GM21526 (cell line): ENCODE data around the gene RAB3B.

Source experiments
- ATAC-seq: cut with Tn5 transposase; IDR thresholded peaks from one replicate; pipeline ENCODE4 v1.9.1; 2021; ENCODE audit warnings: moderate library complexity; ENCODE audit not compliant: unreplicated experiment, low FRiP score

RAB3B gene

DNA sequence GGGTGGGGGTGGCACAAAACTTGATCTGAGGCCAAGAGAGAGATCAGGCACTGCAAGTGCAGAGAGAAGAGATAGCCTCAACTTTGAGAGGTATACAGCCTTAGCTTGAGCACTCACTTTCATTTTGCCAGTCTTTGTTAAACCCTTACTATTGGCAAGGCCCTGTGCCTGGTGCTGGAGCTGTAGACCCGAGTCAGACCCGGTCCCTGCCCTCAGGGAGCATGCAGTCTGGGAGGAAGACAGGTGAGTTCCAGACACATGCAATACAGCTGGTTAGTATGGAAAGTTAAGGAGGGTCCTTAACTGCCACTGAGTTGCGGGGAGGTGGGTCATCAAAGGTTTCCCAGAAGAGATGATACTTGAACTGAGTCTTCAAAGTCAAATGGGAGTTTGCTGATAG is 31.7 kb downstream of the RAB3B start:
- ATAC-seq = no peak

DNA sequence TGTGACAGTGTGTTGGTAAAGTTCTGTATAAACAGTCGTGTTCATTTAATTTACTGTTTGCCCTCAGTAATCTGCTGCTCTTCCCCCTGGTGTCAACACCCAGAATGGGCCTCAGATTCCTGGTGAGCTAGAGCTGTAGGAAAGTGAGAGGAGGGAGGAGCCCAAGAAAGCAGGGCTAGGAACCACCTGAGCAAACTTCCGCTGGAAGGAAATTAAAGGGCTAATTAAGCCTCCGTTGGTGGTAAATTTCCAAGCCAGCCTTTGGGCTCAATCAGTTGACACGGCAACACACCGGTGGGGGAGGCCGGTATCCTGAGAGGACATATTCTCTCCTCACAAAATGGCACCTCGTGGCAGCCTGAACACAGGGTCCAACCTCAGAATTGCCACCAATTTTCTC is 32.9 kb downstream of the RAB3B start:
- ATAC-seq = no peak

DNA sequence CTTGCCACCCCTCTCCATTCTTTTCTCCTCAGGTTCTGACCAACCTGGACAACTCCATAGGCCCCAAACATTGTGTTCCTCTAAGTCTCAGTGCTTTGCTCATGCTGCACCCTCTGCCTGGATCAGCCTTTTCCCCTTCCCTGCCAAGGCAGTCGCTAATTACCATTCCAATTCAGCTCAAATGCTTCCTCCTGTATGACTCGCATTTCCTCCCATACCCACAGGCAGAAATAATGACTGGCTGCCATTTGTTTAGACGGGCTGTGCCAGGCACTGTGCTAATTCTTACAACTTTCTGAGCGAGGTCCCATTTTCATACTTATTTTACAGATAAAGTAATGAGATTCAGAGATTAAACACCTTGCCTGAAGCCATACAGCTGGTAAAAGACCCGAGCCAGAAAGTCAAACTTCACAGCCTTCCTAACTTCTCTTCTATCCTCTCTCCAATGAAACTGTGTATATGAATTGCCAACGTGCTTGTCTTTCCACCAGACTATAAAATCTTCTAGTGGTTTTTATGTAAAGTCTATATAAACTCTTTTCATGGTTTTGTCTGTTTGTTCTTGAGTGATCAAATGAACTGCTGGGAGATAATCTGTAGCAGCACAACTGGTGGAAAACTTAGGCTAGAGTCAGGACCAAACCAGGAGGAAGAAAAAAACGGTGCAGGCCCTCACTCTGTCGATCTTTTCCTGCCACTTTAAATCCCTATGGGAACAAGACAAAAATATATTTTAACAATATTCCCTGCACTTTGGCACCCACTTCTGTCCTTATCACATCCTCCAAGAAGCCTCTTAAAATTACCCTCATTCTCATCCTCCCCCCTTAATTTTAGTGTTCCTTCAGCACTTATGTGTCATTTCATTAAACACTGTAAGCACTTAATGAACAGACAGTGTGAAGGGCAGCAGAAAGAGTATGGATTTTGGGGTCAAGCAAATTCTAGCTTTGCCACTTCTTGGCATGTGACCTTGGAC is 33.7 kb downstream of the RAB3B start:
- ATAC-seq = no peak

DNA sequence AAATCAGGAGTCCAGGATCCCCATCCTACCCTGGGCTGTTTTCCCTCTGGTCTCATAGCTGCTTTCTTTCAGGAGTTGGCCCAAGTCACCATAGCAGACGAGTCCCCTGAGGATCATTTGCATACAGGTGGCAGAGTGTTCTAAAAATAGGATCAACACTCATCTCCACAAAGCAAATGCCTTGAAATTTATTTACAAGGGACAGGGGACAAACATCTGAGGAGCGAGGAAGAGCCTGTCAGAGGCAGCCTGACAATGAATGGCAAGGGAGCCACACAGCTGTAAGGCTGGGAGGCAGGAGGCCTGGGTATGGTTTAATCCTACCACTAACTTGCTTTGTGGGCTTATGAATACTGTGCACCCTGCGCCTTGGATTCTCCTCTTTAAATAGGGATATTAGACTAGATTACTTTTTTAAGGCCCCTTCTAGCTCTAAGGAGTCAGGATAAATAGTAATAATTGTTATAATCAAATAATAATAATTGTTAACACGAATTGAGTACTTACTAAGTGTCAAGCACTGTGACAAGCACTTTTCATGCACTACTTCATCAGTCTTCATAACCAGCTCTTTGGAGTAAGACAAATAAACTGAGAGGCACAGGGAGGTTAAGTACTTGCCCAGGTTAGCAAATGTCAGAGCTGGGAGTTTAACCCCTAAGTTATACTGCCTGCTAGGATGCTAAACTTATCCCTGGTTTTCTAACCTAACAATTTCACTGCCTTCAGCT is 34.5 kb downstream of the RAB3B start:
- ATAC-seq = no peak

DNA sequence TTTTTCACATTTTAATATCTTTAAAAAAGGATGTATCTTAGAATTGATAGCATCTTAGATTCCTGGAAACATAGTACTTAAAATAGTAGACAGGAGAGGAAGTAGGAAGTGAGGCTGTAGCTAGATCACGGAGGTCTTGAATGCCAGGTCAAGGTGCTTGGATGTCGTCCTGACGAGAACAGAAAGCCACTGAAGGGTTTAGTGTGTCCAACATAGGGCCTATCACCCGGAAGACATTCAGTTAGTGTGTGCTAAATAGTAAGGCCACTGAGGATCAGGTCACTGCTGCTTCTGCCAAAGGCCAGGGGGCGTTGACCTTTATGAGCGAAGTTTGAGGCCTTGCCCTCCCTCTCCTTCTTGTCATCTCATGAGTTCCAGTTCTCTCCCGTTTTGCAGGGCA is 35.7 kb downstream of the RAB3B start:
- ATAC-seq = no peak

DNA sequence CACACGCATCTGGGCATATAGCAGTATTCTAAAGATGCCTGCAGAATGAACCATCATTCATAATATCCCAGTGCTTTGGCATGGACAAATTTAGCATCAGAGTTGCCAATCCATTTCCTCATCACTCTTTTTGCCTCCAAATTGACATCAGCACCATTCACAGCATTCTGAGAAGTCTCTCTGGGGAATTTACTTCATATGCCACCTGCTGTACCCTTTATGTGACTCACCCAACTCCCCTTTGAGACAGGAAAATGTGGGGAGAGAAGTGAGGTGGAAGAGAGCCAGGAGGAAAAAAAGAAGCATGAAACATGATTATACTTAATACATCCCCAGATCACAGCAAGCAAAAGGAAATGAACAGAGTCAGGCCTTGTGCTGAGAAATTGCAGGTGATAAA is 37.4 kb downstream of the RAB3B start:
- no peak for ATAC-seq

DNA sequence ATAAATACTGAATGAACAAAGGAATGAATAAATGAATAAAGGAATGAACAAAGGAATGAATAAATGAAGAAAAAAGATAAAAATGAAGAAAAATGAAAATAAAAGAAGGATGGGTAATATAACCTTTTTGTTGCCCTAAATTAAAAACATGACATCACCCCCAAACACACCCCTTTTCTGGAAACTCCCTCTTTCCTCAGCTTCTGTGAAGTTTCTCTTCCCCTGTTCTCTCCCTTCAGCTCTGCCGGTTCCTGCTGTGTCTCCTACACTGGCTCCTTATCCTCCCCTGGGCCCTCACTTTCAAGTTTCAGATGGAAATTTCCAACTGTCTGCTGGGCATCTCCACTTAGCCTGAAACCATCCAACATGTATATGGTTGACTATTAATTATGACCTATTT is 37.9 kb downstream of the RAB3B start:
- no peak for ATAC-seq

DNA sequence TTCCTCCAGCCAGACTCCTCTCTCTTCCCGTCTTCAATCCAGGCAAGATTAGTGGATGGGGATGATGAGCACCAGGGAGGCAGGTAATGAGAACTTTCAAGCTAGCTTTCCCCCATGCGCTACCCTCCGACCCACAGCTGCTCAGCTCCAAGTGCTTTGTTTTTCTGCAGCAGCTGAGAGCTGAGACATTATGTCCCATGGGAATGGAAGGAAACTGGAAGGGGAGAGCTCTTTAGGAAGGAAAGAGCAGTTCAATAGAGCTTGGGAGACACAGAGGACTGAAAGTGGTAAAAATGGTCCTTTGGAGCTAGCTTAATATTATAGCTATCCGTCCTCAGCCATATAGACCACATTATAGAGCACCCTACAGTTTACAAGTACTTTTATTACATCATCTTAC is 39.8 kb downstream of the RAB3B start:
- ATAC-seq = no peak

DNA sequence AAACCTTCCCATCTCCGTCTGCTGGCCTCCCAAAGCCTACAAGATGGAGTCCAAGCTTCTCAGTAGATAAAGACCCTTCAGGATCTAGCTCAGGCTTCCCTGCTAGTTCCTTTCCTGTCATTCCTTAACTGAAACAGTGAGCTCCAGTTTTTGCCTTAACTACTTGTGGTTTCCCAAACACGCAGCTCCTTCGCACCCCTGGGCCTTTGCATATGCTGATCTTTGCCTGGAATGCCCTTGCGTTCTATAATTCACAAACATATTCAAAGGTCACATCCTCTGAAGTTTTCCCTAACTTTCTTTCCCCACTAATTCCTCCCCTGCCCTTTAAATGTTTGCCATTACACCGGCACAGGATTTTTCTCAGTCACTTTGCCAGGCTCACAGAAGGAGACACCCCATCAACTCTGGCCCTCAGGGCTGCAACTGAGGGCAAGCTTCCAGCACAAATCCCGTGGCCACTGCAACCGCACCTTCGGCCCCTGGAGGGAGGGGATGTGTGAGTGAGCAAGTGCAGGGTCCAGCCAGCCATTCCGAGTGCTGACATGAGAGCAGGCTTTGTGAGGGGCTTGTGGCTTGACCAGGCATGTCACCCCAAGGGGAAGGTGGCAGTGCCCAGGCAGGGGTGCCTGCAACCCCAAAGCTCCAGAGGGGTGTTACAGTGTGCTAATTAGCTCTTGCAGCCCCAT is 41.3 kb downstream of the RAB3B start:
- ATAC-seq = no peak

DNA sequence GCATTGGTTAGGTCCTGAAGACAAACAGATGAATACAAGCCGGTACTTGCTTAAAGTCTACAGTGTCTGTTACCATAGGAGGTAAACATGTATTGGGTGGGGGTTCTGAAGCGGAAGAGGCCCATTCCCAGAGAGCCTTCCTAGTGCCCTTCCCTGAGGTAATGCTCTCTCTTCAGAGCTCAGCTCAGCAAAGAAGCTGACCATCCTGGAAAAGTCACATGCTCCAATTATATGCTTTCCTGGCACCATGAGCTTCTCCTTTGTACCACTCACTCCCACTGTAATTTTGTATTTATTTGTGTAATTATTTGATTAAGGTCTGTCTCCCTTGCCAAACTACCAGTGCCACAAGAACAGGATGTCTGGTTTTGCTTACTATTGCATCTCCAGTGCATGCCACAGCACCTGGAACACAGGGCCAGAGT is 42.0 kb downstream of the RAB3B start:
- ATAC-seq = no peak

DNA sequence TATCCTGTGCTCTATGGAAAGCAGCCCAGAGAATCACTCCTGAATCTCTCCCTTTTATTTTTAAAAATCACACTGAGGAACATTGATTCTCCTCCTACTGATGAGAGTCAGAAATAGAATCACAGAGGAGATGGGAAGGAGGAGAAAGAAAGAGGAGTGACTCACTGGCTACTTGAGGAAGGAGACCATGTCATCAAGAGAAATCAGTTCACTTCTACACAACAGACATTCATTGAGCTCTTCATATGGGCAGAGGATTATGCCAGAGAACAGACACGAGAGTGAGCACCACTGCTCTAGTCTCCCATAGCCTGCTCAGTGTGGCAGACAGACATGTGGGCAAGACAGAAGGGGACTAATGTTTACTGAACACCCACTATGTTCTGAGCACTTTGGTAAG is 44.2 kb downstream of the RAB3B start:
- ATAC-seq = no peak

DNA sequence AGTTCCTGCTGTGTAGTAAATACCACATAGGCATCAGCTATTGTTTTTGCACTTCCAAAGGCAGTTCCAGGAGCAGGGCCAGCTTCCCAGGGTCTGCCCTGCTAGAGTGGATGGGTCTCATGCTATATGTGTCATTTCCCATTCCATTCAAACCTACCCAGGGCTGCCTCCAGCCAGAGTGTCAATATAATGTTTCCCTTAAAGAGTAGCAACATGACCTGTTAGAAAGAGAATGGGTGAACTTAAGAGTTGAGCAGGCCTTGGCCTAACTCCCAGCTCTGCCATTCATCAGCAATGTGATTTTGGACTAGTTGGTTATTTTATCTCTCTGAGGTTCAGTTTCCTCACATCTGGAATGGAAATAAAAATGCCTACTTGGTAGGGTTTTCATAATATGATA is 44.9 kb downstream of the RAB3B start:
- ATAC-seq = no peak

DNA sequence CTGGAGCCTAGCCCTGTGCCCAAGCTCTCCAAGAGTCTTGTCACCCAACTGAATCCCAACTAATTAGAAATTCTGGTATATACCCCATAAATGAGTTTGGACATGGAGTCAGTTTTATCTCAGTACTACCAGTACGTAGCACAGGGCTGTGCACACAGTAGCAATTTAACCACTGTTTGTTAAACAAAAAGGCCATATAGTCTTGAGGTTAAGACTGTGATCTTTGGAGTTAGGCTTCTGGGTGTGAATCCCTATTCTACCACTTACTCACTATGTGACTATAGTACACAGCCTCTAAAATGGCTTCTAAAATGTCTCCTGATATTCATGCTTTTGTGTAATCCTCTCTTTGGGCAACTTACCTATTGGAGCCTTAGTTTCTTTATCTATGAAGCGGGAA is 48.2 kb downstream of the RAB3B start:
- ATAC-seq = no peak

DNA sequence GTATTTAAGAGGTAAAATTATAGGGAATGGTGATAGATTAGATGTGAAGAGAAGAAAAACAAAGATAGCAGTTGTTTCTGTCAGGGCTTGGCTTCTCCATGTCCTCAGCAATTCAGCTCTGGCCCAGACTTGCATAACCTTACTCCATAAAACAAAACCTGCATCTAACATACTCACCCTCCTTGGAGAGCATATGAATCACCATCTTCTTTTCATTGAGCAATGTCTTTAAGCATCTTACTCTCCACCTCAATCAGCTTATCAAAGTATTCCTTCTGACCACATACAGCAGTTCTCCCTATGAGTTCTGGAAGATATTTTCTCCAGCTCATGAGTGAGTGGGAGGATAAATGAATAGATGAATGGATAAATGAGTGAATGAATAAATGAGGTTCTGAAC is 49.0 kb downstream of the RAB3B start:
- no peak for ATAC-seq

DNA sequence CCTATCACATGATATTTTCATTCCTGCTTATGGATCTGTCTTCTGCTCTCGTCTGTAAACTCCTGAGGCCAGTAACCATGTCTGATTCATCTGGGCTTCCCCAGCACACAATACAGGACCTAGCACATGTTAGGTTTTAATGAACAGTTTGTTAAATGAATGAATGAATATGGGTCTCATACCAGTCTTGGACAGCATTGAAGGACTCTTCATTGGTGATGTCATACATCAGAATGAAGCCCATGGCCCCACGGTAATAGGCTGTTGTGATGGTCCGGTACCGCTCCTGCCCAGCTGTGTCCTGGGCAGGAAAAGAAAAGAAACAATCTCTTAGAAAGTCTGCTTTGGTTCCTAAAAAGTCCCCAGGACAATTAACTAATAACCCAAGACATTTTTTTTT is 53.4 kb downstream of the RAB3B start:
- no peak for ATAC-seq

DNA sequence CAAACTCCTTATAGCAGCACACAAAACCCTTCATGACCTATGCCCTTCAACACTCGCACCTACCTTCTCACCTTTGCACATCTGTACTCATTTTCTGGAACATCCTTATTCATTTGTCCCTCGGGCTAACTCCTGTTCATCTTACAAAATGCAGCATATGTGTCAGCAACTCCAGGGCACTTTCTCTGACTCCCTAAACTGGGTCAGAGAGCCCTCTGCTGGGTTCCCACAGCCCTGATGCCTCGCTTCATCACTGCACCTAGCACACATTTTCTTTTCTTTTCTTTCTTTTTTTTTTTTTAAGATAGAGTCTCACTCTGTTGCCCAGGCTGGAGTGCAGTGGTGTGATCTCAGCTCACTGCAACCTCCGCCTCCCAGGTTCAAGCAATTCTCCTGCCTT is 54.0 kb downstream of the RAB3B start:
- no peak for ATAC-seq

DNA sequence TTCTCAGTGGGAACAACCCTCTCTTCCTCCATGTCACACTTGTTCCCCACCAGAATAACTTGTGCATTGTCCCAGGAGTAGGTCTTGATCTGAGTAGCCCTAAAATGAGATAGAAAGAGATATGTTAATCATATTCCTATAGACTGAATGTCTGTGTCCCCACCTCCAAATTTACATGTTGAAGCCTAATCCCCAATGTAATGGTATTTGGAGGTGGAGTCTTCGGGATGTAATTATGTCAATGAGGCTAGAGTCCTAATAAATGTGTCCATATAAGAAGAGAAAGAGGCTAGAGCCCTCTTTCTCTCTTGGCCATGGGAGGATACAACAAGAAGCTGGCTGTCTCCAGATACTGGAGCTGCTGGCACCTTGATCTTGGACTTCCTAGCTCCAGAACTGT is 57.2 kb downstream of the RAB3B start:
- no peak for ATAC-seq

DNA sequence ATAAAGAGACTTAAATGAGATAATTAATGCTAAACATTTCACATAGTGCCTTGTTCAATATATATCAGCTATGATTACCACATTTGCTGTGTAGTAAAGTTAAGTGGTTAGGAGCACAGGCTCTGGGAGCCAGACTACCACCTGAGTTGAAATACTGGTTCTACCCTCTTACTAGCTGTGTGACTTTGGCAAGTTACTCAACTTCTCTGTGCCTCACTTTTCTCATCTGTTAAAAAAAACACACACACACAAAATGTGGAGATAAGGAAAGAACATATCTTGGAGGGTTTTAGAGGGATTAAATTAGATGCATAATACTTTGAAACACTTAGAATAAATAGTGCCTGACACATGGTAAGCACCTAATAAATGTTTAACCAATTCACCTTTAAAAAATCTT is 60.2 kb downstream of the RAB3B start:
- ATAC-seq = no peak

DNA sequence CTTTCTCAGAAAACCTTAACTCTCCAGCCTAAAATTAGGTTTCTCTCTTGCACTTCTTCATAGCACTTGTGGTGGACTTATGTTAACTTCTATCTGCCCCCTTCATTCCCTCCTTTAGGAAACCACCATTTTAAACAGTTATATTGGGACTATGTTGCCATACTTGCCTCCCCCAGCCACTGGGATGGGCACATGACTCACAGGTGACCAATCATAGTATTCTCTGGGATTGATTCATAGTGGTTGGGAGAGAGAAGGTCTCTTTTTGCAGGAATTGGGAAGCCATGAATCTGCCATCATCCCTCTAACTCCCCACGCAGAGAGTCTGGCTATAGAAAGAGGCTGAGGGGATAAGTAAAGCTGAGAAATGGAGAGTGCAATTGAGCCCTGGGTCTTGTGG is 61.6 kb downstream of the RAB3B start:
- no peak for ATAC-seq

DNA sequence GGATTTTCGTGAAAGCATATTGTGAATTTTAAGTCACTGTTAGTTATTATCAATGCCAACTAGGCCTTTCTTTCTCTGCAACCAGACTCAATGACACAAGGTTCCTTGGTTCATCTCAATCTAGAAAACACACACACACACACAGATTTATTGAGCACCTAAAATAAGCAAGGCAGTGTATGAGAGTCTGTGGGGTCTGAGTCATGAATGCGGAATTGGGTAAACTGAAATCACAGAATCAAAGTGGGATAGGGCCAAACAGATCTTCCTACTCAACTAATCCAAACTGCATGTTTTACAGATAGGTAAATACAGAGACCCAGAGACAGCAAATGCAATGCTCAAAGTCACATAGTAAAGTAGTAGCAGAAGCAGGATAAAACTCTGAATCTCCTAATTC is 63.5 kb downstream of the RAB3B start:
- no peak for ATAC-seq

DNA sequence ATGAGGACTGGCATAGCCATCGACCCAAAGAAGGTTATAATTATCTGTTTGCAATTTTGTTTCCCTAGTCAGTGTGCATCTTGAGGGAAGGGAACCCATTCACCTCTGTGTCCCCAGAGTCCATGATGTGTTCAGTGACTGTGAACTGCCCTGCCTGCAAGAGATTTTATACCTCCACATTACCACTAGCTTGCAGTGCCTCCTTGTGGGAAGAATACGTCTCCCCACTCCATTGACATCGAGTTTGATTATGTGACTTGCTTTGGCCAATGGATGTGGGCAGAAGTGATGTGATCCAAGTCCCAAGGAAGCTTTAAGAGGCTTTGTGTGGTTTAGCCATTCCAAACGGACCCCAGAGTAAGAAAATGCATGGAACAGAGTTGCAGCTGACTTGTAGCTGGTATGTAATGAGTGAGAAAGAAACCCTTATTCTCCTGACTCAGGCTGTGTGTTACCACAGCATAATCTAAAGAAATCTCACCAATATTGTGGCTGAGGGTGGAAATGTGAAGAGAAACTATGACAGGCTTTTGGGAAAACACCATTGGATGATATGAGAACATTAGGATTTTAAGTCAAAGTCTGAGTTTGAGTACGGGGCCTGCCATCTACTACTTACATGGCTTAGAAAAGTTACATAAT is 64.2 kb downstream of the RAB3B start:
- no peak for ATAC-seq
